Measurements from ENCODE around the gene LRRC10.

Gene LRRC10, protein sequence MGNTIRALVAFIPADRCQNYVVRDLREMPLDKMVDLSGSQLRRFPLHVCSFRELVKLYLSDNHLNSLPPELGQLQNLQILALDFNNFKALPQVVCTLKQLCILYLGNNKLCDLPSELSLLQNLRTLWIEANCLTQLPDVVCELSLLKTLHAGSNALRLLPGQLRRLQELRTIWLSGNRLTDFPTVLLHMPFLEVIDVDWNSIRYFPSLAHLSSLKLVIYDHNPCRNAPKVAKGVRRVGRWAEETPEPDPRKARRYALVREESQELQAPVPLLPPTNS

GRCh38 chr12:69610729-69611128, at the start of gene LRRC10:
LRRC10 (minus strand) TSS chr12:69610907; CDS start chr12:69610838, 69 bp downstream.
- Histone ChIP-seq H3K27ac (ENCODE audit: low read depth, low read length) (no peak within 1 kb of the TSS), H3K4me3 (ENCODE audit: low read depth, low read length) (no peak within 1 kb of the TSS), H3K36me3 (ENCODE audit: control insufficient read depth, insufficient read depth, low read length) (no peaks in the 10 kb centered on the region), H3K27me3 (ENCODE audit: control insufficient read depth, insufficient read depth, low read length) (no peaks in the 10 kb centered on the region), H3K4me1 (ENCODE audit: control insufficient read depth, insufficient read depth, low read length) (no peaks in the 10 kb centered on the region), H3K9me3 (ENCODE audit: control insufficient read depth, insufficient read depth, low read length) (no peaks in the 10 kb centered on the region), H3K9ac (ENCODE audit: low read depth, low read length) (no peak within 1 kb of the TSS)

GRCh38 chr12:69660164-69660863, 49.6 kb upstream of the LRRC10 start:
- H3K9ac ChIP-seq (ENCODE audit: low read depth, low read length) = no peak overlapping the region
- H3K9me3 ChIP-seq (ENCODE audit: control insufficient read depth, insufficient read depth, low read length) = no peaks in the 10 kb centered on the region
- H3K27ac ChIP-seq (ENCODE audit: low read depth, low read length) = no peak overlapping the region
- no peaks in the 10 kb centered on the region for H3K36me3 ChIP-seq (ENCODE audit: control insufficient read depth, insufficient read depth, low read length)
- no peaks in the 10 kb centered on the region for H3K4me1 ChIP-seq (ENCODE audit: control insufficient read depth, insufficient read depth, low read length)
- no peak overlapping the region for H3K4me3 ChIP-seq (ENCODE audit: low read depth, low read length)
- H3K27me3 ChIP-seq (ENCODE audit: control insufficient read depth, insufficient read depth, low read length) = no peaks in the 10 kb centered on the region

DNA sequence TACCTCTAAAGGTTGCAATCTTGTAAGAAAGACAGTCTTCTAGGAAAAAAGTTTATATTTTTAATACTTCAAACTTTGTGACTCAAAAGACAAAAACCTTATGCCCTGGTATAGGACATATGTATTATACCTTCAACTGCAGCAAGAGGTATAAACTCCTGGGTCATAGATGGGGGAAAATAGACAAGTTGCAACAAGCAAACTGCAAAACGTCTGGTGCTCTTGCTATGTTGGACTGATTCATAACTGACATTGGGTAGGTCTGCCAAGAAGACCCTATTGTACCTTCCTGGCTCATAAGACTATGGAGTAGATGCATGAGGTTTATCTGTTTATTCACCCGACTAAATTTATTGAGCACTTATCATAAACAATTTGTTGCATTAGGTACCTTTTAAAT, 47.5 kb upstream of the LRRC10 start:
- no peak overlapping the region for H3K4me3 ChIP-seq (ENCODE audit: low read depth, low read length)

DNA sequence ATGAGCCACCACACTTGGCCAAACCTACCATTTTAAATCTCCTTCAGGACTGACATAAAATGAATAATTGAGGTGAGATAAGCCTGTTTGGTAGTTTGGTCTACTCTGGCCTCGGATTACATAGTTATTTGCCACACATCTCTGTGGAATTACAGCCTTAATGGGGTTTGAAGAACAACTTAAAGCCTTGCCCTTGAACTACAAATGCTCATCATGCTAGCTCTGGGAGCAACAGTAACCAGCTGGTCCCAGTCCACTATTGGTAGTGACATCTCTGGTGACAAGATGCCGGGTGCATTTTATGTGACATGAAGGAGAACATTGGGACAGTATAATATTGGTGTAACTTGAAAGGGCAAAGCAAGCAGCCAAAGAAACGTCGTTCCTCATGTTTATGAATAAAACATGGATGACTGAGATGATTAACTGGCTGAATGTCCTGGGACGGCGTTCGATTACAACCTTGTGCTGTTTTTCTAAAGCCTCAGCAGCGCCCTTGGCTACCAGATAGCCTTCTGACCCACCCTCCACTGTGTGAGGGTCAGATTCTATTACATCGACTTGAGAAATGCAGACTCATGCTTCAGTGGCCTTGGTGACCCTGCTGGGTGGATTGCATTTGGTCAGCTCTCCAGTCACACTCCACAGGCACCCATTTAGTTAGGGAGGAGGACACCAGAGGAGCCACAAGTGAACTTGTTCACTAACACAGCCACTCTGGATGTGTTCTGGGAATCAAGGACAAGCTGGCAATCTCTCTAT, 46.9 kb upstream of the LRRC10 start:
- H3K9ac ChIP-seq (ENCODE audit: low read depth, low read length) = no peak overlapping the region
- no peaks in the 10 kb centered on the region for H3K4me1 ChIP-seq (ENCODE audit: control insufficient read depth, insufficient read depth, low read length)
- H3K4me3 ChIP-seq (ENCODE audit: low read depth, low read length) = no peak overlapping the region
- H3K9me3 ChIP-seq (ENCODE audit: control insufficient read depth, insufficient read depth, low read length) = no peaks in the 10 kb centered on the region
- no peaks in the 10 kb centered on the region for H3K36me3 ChIP-seq (ENCODE audit: control insufficient read depth, insufficient read depth, low read length)
- H3K27ac ChIP-seq (ENCODE audit: low read depth, low read length) = no peak overlapping the region
- H3K27me3 ChIP-seq (ENCODE audit: control insufficient read depth, insufficient read depth, low read length) = no peaks in the 10 kb centered on the region

More for the DNA sequence above, 47.5 kb upstream of the LRRC10 start:
- H3K9ac ChIP-seq (ENCODE audit: low read depth, low read length) = no peak overlapping the region
- H3K9me3 ChIP-seq (ENCODE audit: control insufficient read depth, insufficient read depth, low read length) = no peaks in the 10 kb centered on the region
- no peaks in the 10 kb centered on the region for H3K4me1 ChIP-seq (ENCODE audit: control insufficient read depth, insufficient read depth, low read length)
- no peaks in the 10 kb centered on the region for H3K27me3 ChIP-seq (ENCODE audit: control insufficient read depth, insufficient read depth, low read length)
- H3K36me3 ChIP-seq (ENCODE audit: control insufficient read depth, insufficient read depth, low read length) = no peaks in the 10 kb centered on the region
- no peak overlapping the region for H3K27ac ChIP-seq (ENCODE audit: low read depth, low read length)

DNA sequence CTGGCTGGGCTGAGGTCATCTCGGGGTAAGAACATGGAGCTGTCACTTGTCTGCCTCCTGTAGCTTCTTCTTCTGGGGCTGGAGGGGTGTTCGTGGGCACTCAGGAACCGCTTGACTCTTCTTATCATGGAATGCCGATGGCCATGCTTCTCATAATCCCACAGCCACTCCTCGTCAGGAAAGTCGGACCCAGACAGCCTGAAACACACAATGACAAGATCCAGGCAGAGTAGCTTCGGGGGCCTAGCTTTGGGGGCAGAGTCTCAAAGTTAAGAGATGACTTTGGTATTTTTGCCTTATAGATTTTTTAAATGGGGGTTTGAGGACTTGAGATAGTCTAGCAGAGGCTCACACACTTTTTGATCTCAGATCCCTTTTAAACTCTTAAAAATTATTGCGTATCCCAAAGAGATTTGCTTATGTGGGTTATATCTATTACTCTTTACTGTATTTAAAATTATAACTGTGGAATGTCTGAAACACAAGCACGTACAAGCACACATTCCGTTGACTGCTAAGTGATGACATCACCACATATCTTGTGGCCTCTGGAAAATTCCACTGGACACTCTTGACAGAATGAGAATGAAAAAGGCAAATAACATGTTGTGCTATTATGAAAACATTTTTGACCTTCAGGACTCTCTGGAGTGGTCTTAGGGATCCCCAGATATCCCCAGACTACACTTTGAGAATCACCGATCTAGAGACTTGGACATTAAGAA, 45.1 kb upstream of the LRRC10 start:
- H3K9ac ChIP-seq (ENCODE audit: low read depth, low read length) = no peak overlapping the region
- H3K4me1 ChIP-seq (ENCODE audit: control insufficient read depth, insufficient read depth, low read length) = no peaks in the 10 kb centered on the region
- no peak overlapping the region for H3K4me3 ChIP-seq (ENCODE audit: low read depth, low read length)
- H3K9me3 ChIP-seq (ENCODE audit: control insufficient read depth, insufficient read depth, low read length) = no peaks in the 10 kb centered on the region
- H3K27ac ChIP-seq (ENCODE audit: low read depth, low read length) = no peak overlapping the region
- no peaks in the 10 kb centered on the region for H3K36me3 ChIP-seq (ENCODE audit: control insufficient read depth, insufficient read depth, low read length)
- no peaks in the 10 kb centered on the region for H3K27me3 ChIP-seq (ENCODE audit: control insufficient read depth, insufficient read depth, low read length)

DNA sequence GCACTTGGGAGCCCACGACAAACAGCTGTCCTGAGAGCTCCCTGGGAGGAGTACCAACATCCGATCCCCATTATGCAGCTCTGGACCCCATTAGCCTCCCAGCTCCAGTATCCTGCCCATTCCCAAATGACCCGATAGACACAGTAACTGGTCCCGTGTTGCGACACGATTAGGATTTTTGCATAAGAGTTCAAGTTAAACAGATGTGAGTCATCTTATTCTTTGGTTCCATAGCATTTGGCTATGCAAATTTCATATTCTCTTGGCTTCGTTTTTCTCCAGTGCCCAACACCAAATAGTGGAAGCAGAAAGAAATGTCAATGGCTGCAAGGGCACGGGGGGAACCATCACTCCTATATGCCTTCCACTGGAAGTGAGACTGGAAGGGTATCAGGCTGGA, 43.0 kb upstream of the LRRC10 start:
- H3K9ac ChIP-seq (ENCODE audit: low read depth, low read length) = no peak overlapping the region
- no peaks in the 10 kb centered on the region for H3K27me3 ChIP-seq (ENCODE audit: control insufficient read depth, insufficient read depth, low read length)
- H3K4me3 ChIP-seq (ENCODE audit: low read depth, low read length) = no peak overlapping the region
- no peaks in the 10 kb centered on the region for H3K4me1 ChIP-seq (ENCODE audit: control insufficient read depth, insufficient read depth, low read length)
- H3K27ac ChIP-seq (ENCODE audit: low read depth, low read length) = no peak overlapping the region
- no peaks in the 10 kb centered on the region for H3K36me3 ChIP-seq (ENCODE audit: control insufficient read depth, insufficient read depth, low read length)
- no peaks in the 10 kb centered on the region for H3K9me3 ChIP-seq (ENCODE audit: control insufficient read depth, insufficient read depth, low read length)

DNA sequence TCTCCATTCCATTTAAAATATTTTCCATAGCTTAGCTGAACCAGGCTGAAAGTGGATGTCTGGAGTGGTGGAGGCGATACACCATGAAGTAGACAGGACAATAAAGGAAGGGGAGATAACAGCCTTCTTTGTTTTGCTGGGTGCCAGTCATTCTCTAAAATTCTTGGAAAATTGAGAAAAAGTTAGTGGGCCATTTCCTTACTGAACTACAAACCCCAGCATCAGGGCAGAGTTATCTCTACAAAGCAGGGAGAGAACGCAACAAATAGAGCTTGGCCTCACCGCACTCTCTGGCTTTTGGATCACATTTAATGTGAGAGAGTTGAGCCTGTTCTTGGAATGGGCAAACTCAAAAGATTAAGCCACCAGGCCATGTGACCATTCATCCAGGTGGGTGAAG, 41.2 kb upstream of the LRRC10 start:
- Histone ChIP-seq H3K4me3 (ENCODE audit: low read depth, low read length) (no peak overlapping the region), H3K36me3 (ENCODE audit: control insufficient read depth, insufficient read depth, low read length) (no peaks in the 10 kb centered on the region), H3K27me3 (ENCODE audit: control insufficient read depth, insufficient read depth, low read length) (no peaks in the 10 kb centered on the region), H3K9ac (ENCODE audit: low read depth, low read length) (no peak overlapping the region), H3K9me3 (ENCODE audit: control insufficient read depth, insufficient read depth, low read length) (no peaks in the 10 kb centered on the region), H3K27ac (ENCODE audit: low read depth, low read length) (no peak overlapping the region), H3K4me1 (ENCODE audit: control insufficient read depth, insufficient read depth, low read length) (no peaks in the 10 kb centered on the region)

GRCh38 chr12:69649529-69649928, 38.8 kb upstream of the LRRC10 start:
- Histone ChIP-seq H3K4me3 (ENCODE audit: low read depth, low read length) (no peak overlapping the region), H3K27me3 (ENCODE audit: control insufficient read depth, insufficient read depth, low read length) (no peaks in the 10 kb centered on the region), H3K36me3 (ENCODE audit: control insufficient read depth, insufficient read depth, low read length) (no peaks in the 10 kb centered on the region), H3K9ac (ENCODE audit: low read depth, low read length) (no peak overlapping the region), H3K27ac (ENCODE audit: low read depth, low read length) (no peak overlapping the region), H3K4me1 (ENCODE audit: control insufficient read depth, insufficient read depth, low read length) (no peaks in the 10 kb centered on the region), H3K9me3 (ENCODE audit: control insufficient read depth, insufficient read depth, low read length) (no peaks in the 10 kb centered on the region)

DNA sequence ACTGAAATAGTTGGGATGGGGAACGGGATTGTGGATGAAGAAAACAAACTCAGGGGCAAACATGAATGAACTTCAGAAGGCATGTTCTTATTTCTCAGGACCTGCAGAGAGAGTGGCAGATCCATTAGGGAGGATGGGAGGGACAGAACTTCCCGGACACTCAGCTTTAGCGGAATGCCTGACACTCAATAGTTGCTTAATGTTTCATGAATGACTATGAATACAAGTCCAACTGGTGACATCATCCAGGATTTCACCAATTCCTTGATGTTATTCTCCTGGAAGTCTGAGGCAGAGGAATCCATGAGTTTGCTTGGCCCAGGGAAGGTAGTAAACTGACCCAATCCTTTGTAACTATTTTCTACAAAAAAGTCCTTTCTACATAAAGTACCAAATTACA, 37.8 kb upstream of the LRRC10 start:
- Histone ChIP-seq H3K9ac (ENCODE audit: low read depth, low read length) (no peak overlapping the region), H3K9me3 (ENCODE audit: control insufficient read depth, insufficient read depth, low read length) (no peaks in the 10 kb centered on the region), H3K27ac (ENCODE audit: low read depth, low read length) (no peak overlapping the region), H3K36me3 (ENCODE audit: control insufficient read depth, insufficient read depth, low read length) (no peaks in the 10 kb centered on the region), H3K4me3 (ENCODE audit: low read depth, low read length) (no peak overlapping the region), H3K4me1 (ENCODE audit: control insufficient read depth, insufficient read depth, low read length) (no peaks in the 10 kb centered on the region), H3K27me3 (ENCODE audit: control insufficient read depth, insufficient read depth, low read length) (no peaks in the 10 kb centered on the region)

GRCh38 chr12:69647178-69647577, 36.5 kb upstream of the LRRC10 start:
- Histone ChIP-seq H3K36me3 (ENCODE audit: control insufficient read depth, insufficient read depth, low read length) (no peaks in the 10 kb centered on the region), H3K27me3 (ENCODE audit: control insufficient read depth, insufficient read depth, low read length) (no peaks in the 10 kb centered on the region), H3K9ac (ENCODE audit: low read depth, low read length) (no peak overlapping the region), H3K4me1 (ENCODE audit: control insufficient read depth, insufficient read depth, low read length) (no peaks in the 10 kb centered on the region), H3K4me3 (ENCODE audit: low read depth, low read length) (no peak overlapping the region), H3K27ac (ENCODE audit: low read depth, low read length) (no peak overlapping the region), H3K9me3 (ENCODE audit: control insufficient read depth, insufficient read depth, low read length) (no peaks in the 10 kb centered on the region)

Data from HUES48 (cell line).